ENCODE data around the gene LRCH1. TPM values are rescaled to one million over a fixed set of nuclear protein-coding genes. Genes with fewer than 3 reads are reported as not detected.

Gene LRCH1
- polyA plus RNA-seq, 1 of the 3 experiments (the other 2 are of a cell fraction) = 5.5 TPM

- no peak for DNase-seq
- no peak overlapping the region for H3K27ac ChIP-seq (ENCODE audit: low read depth in 2 of 2, low read length in 1 of 2)
- no peaks in the 10 kb centered on the region for H3K36me3 ChIP-seq (replicated peaks in 1 of 2; ENCODE audit: control insufficient read depth in 1 of 2, insufficient read depth in 2 of 2, low read length in 1 of 2)
- H2AFZ ChIP-seq (ENCODE audit: low read depth) = no peak overlapping the region
- no peak overlapping the region for H3K4me2 ChIP-seq
- TF ChIP-seq RFX5 (IDR thresholded peaks at IDR 0.05; ENCODE audit: low read length) (no peak), USF2 (IDR thresholded peaks at IDR 0.05; ENCODE audit: borderline replicate concordance, low read depth, low read length) (no peak), ZBTB33 (IDR thresholded peaks at IDR 0.05; ENCODE audit: borderline replicate concordance, low read depth) (no peak), GABPA (IDR thresholded peaks at IDR 0.05; ENCODE audit: low read depth) (no peak), TCF12 (IDR thresholded peaks at IDR 0.05) (no peak), CTCF (IDR thresholded peaks at IDR 0.05) (no peak), RAD21 (IDR thresholded peaks at IDR 0.05; ENCODE audit: low read length) (no peak)
- H3K9me3 ChIP-seq = no peaks in the 10 kb centered on the region
- no peak overlapping the region for H3K4me3 ChIP-seq (ENCODE audit: low read depth in 2 of 2, low read length in 1 of 2)
- no peaks in the 10 kb centered on the region for H3K79me2 ChIP-seq (ENCODE audit: insufficient read depth)
- H3K9me2 ChIP-seq = no peaks in the 10 kb centered on the region
- no peaks in the 10 kb centered on the region for H4K20me1 ChIP-seq (ENCODE audit: insufficient read depth)
- H3K4me1 ChIP-seq (ENCODE audit: control insufficient read depth in 1 of 2, insufficient read depth in 2 of 2, low read depth in 1 of 2, low read length in 1 of 2) = peaks cover 0 to 6% of the 10 kb centered on the region in 2 experiments; a peak in 1 of 4 replicates
- ChIA-PET CTCF (interaction anchor here (0.6 to 3.2 kb wide), 3 partner anchors 8 to 180 kb away, joined by 3 to 20 read pairs (median 3); no protein-coding TSS in a partner anchor), POLR2A (no interaction called here)
- no peak overlapping the region for H3K9ac ChIP-seq
- WGBS (ENCODE audit: low lambda C conversion rate) = 87% methylated on average over 3 of the region's 3 CpGs
- H3K27me3 ChIP-seq (ENCODE audit: insufficient read depth) = no peaks in the 10 kb centered on the region
- H3F3A ChIP-seq (replicated peaks; ENCODE audit: insufficient read depth) = no peaks in the 10 kb centered on the region
Measured at GRCh38 chr13:46543287-46543686, 9.7 kb upstream of the LRCH1 start.

GRCh38 chr13:46544208-46544607, 8.8 kb upstream of the LRCH1 start:
- Histone ChIP-seq H3K4me2 (no peak overlapping the region), H3K27ac (ENCODE audit: low read depth in 2 of 2, low read length in 1 of 2) (no peak overlapping the region), H3K36me3 (replicated peaks in 1 of 2; ENCODE audit: control insufficient read depth in 1 of 2, insufficient read depth in 2 of 2, low read length in 1 of 2) (no peaks in the 10 kb centered on the region), H3K4me3 (ENCODE audit: low read depth in 2 of 2, low read length in 1 of 2) (no peak overlapping the region), H3K79me2 (ENCODE audit: insufficient read depth) (no peaks in the 10 kb centered on the region), H4K20me1 (ENCODE audit: insufficient read depth) (no peaks in the 10 kb centered on the region), H3F3A (replicated peaks; ENCODE audit: insufficient read depth) (no peaks in the 10 kb centered on the region), H3K9me3 (no peaks in the 10 kb centered on the region), H3K4me1 (ENCODE audit: control insufficient read depth in 1 of 2, insufficient read depth in 2 of 2, low read depth in 1 of 2, low read length in 1 of 2) (peaks cover 0 to 6% of the 10 kb centered on the region in 2 experiments; a peak in 1 of 4 replicates), H2AFZ (ENCODE audit: low read depth) (no peak overlapping the region), H3K27me3 (ENCODE audit: insufficient read depth) (no peaks in the 10 kb centered on the region), H3K9me2 (no peaks in the 10 kb centered on the region), H3K9ac (no peak overlapping the region)
- CTCF ChIA-PET = interaction anchor here (3.2 kb wide), 1 partner anchor 7 kb away, joined by 20 read pairs; no protein-coding TSS in a partner anchor
- DNase-seq = no peak
- TF ChIP-seq FOXJ3 (CRISPR knock-in tag; IDR thresholded peaks at IDR 0.05) (no peak), USF2 (IDR thresholded peaks at IDR 0.05; ENCODE audit: borderline replicate concordance, low read depth, low read length) (no peak), TEAD4 (IDR thresholded peaks at IDR 0.05; ENCODE audit: borderline replicate concordance, insufficient read depth) (no peak), ELF1 (IDR thresholded peaks at IDR 0.05) (no peak), TCF12 (IDR thresholded peaks at IDR 0.05) (no peak), FOXM1 (IDR thresholded peaks at IDR 0.05; ENCODE audit: low read depth) (no peak), NRF1 (IDR thresholded peaks at IDR 0.05; ENCODE audit: low read depth, low read length) (no peak), GABPA (IDR thresholded peaks at IDR 0.05; ENCODE audit: low read depth) (no peak), USF1 (IDR thresholded peaks at IDR 0.05; ENCODE audit: borderline replicate concordance, low read depth) (no peak), MEF2A (IDR thresholded peaks at IDR 0.05; ENCODE audit: borderline replicate concordance, low read depth) (no peak), FOSL2 (IDR thresholded peaks at IDR 0.05; ENCODE audit: borderline replicate concordance, low read depth) (no peak), YY1 (IDR thresholded peaks at IDR 0.05; ENCODE audit: low read depth) (no peak), CTCF (IDR thresholded peaks at IDR 0.05) (no peak), RCOR1 (IDR thresholded peaks at IDR 0.05; ENCODE audit: low read length) (no peak), PBX3 (IDR thresholded peaks at IDR 0.05) (no peak)
- WGBS (ENCODE audit: low lambda C conversion rate) = 93% methylated on average over 2 of the region's 2 CpGs
- POLR2A ChIA-PET = no interaction called here

All from SK-N-SH (cell line).